GM04504 (cell line): Measurements from ENCODE around the gene PHF21A.
"Not testable (repeated sequence)": the region's sequence is repeated elsewhere in the genome, so short reads cannot be mapped to it uniquely, and the experiment has no call there.

Experiments
- DNase-seq: peaks from one replicate; pipeline ENCODE4 v3.0.0-alpha.2; 2012; ENCODE audit warnings: low read depth

Gene PHF21A

GRCh38 chr11:46120346-46121300 lies 631 bp downstream of the PHF21A start:
- DNase-seq, result no peak

GRCh38 chr11:46119352-46120216 lies 1.7 kb downstream of the PHF21A start:
- DNase-seq, result no peak

- no peak for DNase-seq
Observed at GRCh38 chr11:46118702-46119351, 2.4 kb downstream of the PHF21A start.

- DNase-seq, result no peak
Observed at GRCh38 chr11:46117842-46118241, 3.4 kb downstream of the PHF21A start.

GRCh38 chr11:46116712-46117037 lies 4.6 kb downstream of the PHF21A start:
- DNase-seq, result not testable (repeated sequence)

GRCh38 chr11:46116007-46116711 lies 5.1 kb downstream of the PHF21A start:
- DNase-seq, result no peak

- no peak for DNase-seq
Observed at GRCh38 chr11:46114961-46115360, 6.3 kb downstream of the PHF21A start.

- DNase-seq, result no peak
Observed at GRCh38 chr11:46114378-46114777, 6.9 kb downstream of the PHF21A start.

- no peak for DNase-seq
Observed at GRCh38 chr11:46112961-46113607, 8.2 kb downstream of the PHF21A start.

GRCh38 chr11:46108751-46109150 lies 12.5 kb downstream of the PHF21A start:
- DNase-seq, result no peak

- no peak for DNase-seq
Observed at GRCh38 chr11:46107780-46108179, 13.5 kb downstream of the PHF21A start.

GRCh38 chr11:46107408-46107718 lies 13.9 kb downstream of the PHF21A start:
- DNase-seq, result no peak

- DNase-seq, result no peak
Observed at GRCh38 chr11:46106530-46107407, 14.5 kb downstream of the PHF21A start.

GRCh38 chr11:46105926-46106325 lies 15.3 kb downstream of the PHF21A start:
- DNase-seq, result no peak

- DNase-seq, result no peak
Observed at GRCh38 chr11:46105134-46105628, 16.1 kb downstream of the PHF21A start.

- DNase-seq, result no peak
Observed at GRCh38 chr11:46102843-46103242, 18.4 kb downstream of the PHF21A start.

GRCh38 chr11:46100670-46101069 lies 20.6 kb downstream of the PHF21A start:
- DNase-seq, result no peak

- no peak for DNase-seq
Observed at GRCh38 chr11:46099963-46100316, 21.3 kb downstream of the PHF21A start.

GRCh38 chr11:46090375-46090774 lies 30.9 kb downstream of the PHF21A start:
- no peak for DNase-seq

GRCh38 chr11:46079662-46080061 lies 41.6 kb downstream of the PHF21A start:
- DNase-seq, result no peak
